Measurements from ENCODE around the gene ZNF710.

- no peak for TF ChIP-seq POLR2A (IDR thresholded peaks at IDR 0.05; ENCODE audit: low read length)
- TF ChIP-seq GATA1 (IDR thresholded peaks at IDR 0.05; ENCODE audit: low read depth, low read length), result no peak
Observed at GRCh38 chr15:90028376-90028944, 27.3 kb downstream of the ZNF710 start.

Data from erythroblast (primary cell).